NCI-H748 treated with DMSO at 0.1 percent for 48 hours (cell line): ENCODE results near the gene SPDL1.

Experiments
- DNase-seq: peaks from one replicate; lab custom pipeline; 2025; lab: John Stamatoyannopoulos, UW

SPDL1 gene

DNA sequence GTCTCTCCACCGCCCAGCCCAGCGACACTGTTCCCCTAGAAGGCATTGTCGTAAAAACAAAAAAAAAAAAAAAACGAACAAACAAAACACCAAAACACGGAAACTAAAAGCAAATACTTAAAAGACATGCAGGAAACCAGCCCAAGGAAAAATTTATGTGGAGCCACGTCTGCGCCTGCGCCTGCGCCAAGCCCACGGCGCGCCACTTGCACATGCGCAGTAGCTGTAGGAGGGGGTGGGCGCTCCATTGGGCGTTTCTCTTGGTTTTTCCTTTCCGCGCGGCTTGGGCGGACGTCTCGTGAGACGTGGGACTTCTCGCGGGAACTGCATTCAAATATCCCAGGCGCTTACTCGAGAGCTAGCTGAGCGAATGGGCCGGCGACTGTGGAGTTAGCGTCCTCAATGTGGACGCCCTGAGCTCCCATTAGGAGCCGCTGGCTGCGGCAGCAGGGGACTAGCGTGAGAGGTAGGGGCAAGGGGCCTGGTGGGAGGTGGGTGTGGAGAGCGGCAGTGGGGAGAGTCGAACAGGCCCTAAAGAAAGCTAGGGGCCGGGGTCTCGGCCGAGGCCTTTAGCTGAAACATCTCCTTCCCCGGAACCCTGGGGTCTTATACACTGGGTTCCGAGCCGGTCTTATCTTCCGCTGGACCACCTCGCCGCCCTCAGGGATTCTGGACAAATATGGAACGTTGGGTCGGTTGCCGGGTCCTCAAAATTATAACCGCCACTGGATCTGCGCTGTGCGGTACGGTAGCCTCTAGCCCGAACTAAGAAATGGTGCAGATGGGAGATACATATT is at the start of gene SPDL1:
Gene SPDL1 (plus strand): TSS at position 350 of the 797 bp plus-strand sequence. CDS start 4,644 bp downstream, outside the sequence.
- peak; percentile 89 for DNase-seq

GRCh38 chr5:169534311-169534880 is 49.2 kb upstream of the SPDL1 start:
- no peak for DNase-seq

GRCh38 chr5:169534939-169535338 is 48.6 kb upstream of the SPDL1 start:
- DNase-seq: no peak

- DNase-seq: no peak
Measured at GRCh38 chr5:169538944-169539343, 44.6 kb upstream of the SPDL1 start.

DNA sequence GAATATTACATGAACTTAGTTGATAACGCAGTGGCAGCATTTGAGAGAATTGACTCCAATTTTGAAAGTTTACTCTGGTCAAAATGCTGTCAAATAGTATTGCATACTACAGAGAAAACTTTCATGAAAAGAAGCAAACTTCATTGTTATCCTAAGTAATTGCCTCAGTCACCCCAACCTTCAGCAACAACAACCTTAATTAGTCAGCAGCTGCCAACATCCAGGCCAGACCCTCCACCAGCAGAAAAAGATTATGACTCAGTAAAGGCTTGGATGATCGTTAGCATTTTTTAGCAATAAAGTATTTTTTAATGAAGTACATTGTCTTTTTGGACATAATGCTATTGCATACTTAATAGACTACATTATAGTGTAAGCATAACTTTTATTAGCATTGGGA is 40.8 kb upstream of the SPDL1 start:
- no peak for DNase-seq

DNA sequence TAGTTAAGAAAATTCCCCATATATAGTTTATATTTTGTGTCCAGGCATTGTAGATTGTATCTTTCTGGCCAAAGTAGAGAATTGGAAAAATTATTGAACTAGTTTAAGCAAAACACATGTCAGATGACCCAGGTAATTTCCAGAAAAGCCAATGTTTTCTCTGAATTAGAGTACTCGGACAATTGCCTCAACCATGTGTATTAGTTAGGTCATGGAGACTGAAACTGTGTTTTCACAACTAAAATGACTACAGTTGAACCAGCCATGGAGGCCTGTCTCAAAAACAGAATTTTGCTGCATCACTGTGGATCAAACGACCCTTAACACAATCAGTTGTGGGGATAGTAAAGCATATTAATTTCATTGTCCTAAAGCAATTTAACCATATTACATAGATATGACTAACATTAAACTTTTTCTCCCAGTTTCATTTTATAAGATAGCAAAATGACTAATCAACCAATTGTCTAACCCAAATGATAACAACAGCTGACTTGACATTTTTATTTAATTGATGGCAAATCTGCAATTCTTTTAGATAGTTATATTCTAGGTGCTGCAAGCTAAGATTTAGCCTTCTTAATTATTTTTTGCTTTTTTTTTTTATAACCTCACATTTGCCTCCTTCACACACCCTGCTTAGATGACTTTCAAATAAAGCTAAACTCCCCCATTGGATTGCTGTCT is 39.2 kb upstream of the SPDL1 start:
- no peak for DNase-seq

GRCh38 chr5:169545762-169546161 is 37.8 kb upstream of the SPDL1 start:
- no peak for DNase-seq

DNA sequence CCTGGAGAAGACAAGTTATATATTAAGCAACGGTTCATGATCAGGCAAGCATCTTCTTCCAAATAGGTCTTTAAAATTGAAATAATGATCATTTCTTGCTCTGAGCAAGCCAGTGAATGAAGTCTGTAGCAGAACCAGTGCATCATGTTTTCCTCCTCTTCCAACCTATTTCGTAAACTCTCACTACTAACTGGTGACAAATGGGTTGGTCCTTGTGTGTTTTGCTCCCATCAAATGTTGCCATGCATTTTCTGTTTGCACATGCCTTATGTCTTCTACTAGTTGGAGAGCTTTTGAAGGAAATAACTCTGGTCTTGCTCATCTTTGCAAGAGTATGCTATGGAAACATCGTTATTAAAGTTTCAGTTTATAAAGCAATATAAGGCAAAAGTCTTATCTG is 37.2 kb upstream of the SPDL1 start:
- no peak for DNase-seq

DNA sequence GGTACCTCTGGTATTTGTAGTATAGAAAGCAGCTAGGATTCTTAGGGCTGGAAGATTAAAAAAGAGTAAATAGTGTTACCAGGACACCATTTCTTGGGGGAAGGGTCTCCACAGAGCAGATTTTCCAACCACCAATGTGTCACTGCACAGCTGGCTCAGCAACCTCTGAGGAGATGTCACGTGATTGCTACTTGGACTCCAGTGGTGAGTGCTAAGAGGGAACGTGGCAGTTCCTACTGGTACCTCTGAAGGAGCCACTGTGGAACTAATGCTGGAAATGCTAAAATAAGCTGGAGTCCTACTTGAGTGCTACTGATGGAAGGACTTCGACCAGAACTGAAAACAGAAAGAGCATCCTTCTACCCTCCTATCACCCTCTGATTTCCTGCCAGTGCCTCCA is 36.1 kb upstream of the SPDL1 start:
- no peak for DNase-seq

DNA sequence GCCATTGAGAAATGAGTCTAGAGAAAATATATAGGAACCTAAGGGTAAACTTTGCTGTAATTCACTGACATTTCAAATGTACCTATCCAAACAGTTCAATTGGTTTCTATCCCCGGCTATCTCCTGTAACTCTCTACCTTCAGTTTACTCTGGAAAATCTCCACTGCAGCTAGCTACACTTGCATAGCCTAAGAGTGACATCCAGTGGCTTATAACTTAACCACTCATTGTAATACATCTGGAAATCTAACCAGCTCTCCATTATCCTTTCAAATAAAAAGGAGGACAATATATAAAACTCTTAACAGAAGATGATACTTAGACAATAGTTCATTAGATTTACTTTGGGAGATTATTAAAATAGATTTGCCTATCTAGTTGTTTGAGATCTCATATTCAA is 35.3 kb upstream of the SPDL1 start:
- DNase-seq: no peak

GRCh38 chr5:169549453-169550100 is 34.0 kb upstream of the SPDL1 start:
- DNase-seq: no peak

GRCh38 chr5:169550227-169550626 is 33.3 kb upstream of the SPDL1 start:
- no peak for DNase-seq

DNA sequence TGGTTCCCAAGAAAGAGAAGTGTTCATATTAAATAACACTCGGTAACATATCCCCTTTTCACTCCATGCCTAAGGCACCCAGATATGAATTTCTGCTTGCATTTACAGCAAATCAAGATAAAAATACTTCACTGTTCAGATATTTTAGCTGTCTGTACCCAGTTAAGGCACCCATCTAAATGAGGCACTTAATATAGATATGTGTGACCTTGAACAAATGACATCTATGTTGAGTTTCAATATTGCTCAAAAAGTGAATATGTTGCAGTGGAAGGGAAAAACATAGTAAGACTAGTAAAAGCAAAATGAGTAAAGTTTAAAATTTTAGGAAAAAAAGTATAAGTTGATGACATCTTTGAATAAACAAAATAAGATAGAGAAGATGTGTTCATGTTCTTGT is 32.4 kb upstream of the SPDL1 start:
- no peak for DNase-seq

DNA sequence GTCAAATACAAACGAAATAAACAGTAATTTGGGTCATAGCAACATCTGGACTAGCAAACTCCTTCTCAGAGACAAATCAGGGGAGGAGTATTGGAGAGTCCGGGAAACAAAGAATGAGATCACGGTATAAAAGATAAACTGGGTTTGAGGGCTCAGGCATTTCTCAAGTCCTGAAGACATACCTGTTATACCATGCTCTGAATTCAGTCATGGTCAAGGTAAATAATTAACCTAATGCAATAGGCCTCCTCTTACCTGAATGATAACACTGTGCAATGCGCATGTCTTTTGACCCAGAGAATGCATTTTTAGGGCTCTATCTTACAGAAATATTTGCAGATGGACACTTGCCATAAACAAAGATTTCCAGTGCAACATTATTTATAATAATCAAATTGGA is 31.9 kb upstream of the SPDL1 start:
- no peak for DNase-seq

- no peak for DNase-seq
Measured at GRCh38 chr5:169554251-169554650, 29.3 kb upstream of the SPDL1 start.

DNA sequence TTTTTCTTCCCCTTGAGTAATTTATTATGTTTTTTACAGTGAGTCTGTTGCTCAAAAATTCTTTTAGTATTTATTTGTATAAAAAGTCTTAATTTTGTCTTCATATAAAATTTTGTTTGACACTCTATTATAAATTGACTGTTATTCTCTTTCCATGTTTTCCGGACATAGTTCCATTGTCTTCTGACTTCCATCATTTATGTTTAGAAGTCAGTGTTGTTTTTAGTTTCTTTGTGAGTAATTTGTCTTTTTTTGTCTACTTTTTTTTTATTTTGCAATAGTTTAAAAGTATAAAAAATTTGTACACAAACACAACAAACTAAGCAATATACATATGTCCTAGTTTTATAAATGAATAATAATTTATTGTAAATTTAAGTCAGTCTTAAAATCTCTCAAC is 25.7 kb upstream of the SPDL1 start:
- no peak for DNase-seq

GRCh38 chr5:169561893-169562292 is 21.7 kb upstream of the SPDL1 start:
- DNase-seq: no peak

DNA sequence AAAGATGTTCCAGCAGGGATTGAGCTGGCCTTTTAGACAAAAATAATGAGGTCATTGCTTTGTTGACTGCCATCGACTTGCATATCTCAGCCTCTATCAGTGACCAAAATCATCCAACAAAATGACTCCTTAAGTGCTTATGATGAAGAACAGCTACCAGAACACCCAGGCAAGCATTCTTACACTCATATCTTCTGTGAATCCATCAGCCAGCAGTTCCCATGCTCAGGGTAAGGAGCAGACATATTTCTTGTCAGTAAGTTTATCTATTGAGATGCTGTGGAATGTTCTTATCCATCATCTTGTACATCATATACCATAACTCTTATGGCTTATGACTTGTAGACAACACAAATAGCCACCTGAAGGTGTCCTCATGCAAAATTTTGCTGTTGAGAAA is 20.2 kb upstream of the SPDL1 start:
- DNase-seq: no peak

GRCh38 chr5:169566202-169566601 is 17.4 kb upstream of the SPDL1 start:
- no peak for DNase-seq

DNA sequence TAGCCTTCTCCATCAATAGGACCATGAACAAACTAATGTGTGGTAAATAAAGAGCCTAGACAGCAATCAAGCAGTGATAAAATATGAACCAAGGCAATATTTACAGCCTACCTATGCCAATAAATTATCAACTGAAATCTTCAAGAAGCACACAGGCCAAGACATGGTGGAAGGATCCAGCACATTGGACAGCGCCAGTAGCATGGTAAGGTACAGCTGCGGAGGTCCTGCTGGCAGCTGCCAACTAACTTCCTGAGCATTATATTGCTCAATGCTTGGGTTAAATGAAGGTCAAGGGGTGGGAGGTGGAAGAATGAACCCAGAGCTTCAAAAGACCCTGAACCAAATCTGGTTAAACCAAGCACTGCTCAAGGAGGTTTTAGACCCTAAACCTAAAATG is 16.5 kb upstream of the SPDL1 start:
- no peak for DNase-seq

- DNase-seq: no peak
Measured at GRCh38 chr5:169569513-169569912, 14.1 kb upstream of the SPDL1 start.

DNA sequence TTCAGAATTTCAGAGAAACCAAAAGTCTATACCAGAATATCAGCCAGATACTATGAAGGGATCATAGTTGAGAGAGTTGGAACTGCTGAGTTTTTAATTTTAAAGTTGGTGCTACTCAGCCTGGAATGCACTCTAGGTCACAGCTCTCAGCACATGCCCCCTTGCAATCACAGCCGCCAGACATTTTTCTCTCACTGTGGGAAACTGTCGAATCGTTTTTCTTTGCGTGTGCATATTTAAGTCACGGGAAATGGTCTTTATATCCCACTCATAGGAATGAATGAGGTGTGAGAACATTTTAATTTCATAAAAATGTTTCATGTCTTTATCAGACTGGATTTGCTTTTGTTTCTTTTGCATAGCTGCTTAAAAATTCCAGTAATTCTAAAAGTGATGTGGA is 12.2 kb upstream of the SPDL1 start:
- DNase-seq: no peak

DNA sequence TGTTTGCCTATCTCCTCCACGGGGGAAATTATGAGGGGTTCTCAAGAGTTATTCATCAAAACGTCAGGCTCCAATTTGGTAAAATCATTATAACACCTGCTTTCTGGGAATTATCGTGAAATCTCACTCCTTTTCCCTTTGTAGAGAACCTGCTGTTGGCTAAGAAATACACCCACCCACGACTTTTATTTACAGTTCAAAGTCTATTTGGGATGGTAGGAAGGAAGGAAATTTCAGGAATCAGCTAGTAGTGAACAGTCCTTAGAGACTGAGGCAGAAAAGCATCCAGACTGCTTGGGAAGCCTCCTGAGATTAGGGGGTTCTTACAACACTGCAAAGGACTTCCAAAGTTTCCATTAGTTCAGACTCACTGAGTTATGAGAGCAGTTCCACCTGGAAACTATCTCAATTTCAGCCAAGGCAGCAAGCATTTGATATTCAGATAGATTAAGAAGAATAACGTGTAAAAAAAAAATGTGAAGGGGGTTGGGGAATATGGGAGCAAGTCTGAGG is 9.4 kb upstream of the SPDL1 start:
- no peak for DNase-seq
